ENCODE data around the gene USP10. TPM values are rescaled to one million over a fixed set of nuclear protein-coding genes. Genes with fewer than 3 reads are reported as not detected.

Gene USP10
- total RNA-seq, 4 donors from 2014 or later: 31.7 to 56.1 (median 43.2) TPM

GRCh38 chr16:84723906-84724305 is 24.1 kb downstream of the USP10 start:
- H3K36me3 ChIP-seq: peaks cover 0 to 7% (median 0%) of the 10 kb centered on the region in 3 donors
- peaks cover 0 to 63% (median 34%) of the 10 kb centered on the region in 4 donors for H3K4me1 ChIP-seq
- TF ChIP-seq, protein P1, sequence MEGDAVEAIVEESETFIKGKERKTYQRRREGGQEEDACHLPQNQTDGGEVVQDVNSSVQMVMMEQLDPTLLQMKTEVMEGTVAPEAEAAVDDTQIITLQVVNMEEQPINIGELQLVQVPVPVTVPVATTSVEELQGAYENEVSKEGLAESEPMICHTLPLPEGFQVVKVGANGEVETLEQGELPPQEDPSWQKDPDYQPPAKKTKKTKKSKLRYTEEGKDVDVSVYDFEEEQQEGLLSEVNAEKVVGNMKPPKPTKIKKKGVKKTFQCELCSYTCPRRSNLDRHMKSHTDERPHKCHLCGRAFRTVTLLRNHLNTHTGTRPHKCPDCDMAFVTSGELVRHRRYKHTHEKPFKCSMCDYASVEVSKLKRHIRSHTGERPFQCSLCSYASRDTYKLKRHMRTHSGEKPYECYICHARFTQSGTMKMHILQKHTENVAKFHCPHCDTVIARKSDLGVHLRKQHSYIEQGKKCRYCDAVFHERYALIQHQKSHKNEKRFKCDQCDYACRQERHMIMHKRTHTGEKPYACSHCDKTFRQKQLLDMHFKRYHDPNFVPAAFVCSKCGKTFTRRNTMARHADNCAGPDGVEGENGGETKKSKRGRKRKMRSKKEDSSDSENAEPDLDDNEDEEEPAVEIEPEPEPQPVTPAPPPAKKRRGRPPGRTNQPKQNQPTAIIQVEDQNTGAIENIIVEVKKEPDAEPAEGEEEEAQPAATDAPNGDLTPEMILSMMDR (IDR thresholded peaks at IDR 0.05): no peak
- no peak for TF ChIP-seq EP300 (IDR thresholded peaks at IDR 0.05)
- no peak for TF ChIP-seq POLR2A (IDR thresholded peaks at IDR 0.05)
- WGBS, 2 donors: 79 to 81% methylated on average over 1 of the region's 1 CpG
- H3K27ac ChIP-seq: peak overlapping the region in 3 of 4 donors; percentile 3 to 68 (median 32)
- no peaks in the 10 kb centered on the region for H3K9me3 ChIP-seq
- H3K4me3 ChIP-seq: no peak overlapping the region
- H3K27me3 ChIP-seq: no peaks in the 10 kb centered on the region
- no peak for DNase-seq (ENCODE audit: low spot score in 2 of 2)

GRCh38 chr16:84724606-84725309 is 25.0 kb downstream of the USP10 start:
- no peak for DNase-seq (ENCODE audit: low spot score in 2 of 2)
- no peaks in the 10 kb centered on the region for H3K27me3 ChIP-seq
- WGBS, 2 donors: 32 to 38% methylated on average over 6 of the region's 6 CpGs
- TF ChIP-seq EP300 (IDR thresholded peaks at IDR 0.05): no peak
- TF ChIP-seq POLR2A (IDR thresholded peaks at IDR 0.05): no peak
- TF ChIP-seq, protein P1 (IDR thresholded peaks at IDR 0.05): no peak
- peaks cover 0 to 7% (median 0%) of the 10 kb centered on the region in 3 donors for H3K36me3 ChIP-seq
- no peaks in the 10 kb centered on the region for H3K9me3 ChIP-seq
- H3K27ac ChIP-seq: peak overlapping the region in 3 of 4 donors; percentile 32 to 68 (median 65)
- no peak overlapping the region for H3K4me3 ChIP-seq
- H3K4me1 ChIP-seq: peaks cover 0 to 63% (median 37%) of the 10 kb centered on the region in 4 donors

DNA sequence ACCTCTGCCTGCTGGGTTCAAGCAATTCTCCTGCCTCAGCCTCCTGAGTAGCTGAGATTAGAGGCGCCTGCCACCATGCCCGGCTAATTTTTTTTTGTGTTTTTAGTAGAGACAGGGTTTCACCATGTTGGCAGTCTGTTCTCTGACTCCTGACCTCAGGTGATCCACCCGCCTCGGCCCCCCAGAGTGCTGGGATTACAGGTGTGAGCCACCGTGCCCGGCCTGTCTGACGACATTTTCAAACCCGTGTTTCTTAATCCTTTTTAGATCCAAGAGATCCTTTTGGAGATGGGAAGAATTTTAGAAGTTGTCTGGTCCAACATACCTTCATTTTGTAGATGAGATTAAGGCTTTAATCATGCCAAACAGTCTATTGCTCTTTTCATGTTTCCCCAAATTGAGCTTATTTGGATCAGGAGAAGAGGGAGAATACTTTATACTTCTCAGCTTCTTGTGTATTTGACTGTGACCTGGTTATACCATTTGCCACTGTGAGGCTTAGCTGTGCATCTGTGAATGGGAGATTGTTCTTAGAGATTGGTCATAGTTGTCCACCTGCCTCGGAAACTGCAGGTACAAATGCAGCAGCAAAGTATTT is 25.8 kb downstream of the USP10 start:
- Histone ChIP-seq H3K9me3 (no peaks in the 10 kb centered on the region), H3K36me3 (peaks cover 0 to 7% (median 0%) of the 10 kb centered on the region in 3 donors), H3K27ac (peak overlapping the region in 2 of 4 donors; percentile 65 to 68), H3K4me3 (no peak overlapping the region), H3K27me3 (no peaks in the 10 kb centered on the region), H3K4me1 (peaks cover 0 to 64% (median 41%) of the 10 kb centered on the region in 4 donors)
- TF ChIP-seq, protein P1 (IDR thresholded peaks at IDR 0.05): no peak
- TF ChIP-seq POLR2A (IDR thresholded peaks at IDR 0.05) (no peak), EP300 (IDR thresholded peaks at IDR 0.05) (no peak)
- WGBS, 2 donors: 53 to 58% methylated on average over 9 of the region's 9 CpGs
- no peak for DNase-seq (ENCODE audit: low spot score in 2 of 2)

- TF ChIP-seq, protein P1 (IDR thresholded peaks at IDR 0.05): peak; percentile 88 to 92 (median 92)
- no peak for TF ChIP-seq POLR2A (IDR thresholded peaks at IDR 0.05)
- peaks cover 0 to 70% (median 44%) of the 10 kb centered on the region in 4 donors for H3K4me1 ChIP-seq
- H3K9me3 ChIP-seq: no peaks in the 10 kb centered on the region
- 10 to 12% methylated on average over 12 of the region's 12 CpGs for WGBS, 2 donors
- peaks cover 0 to 7% (median 0%) of the 10 kb centered on the region in 3 donors for H3K36me3 ChIP-seq
- H3K4me3 ChIP-seq: no peak overlapping the region
- peak overlapping the region; percentile 13 to 71 (median 48) for H3K27ac ChIP-seq
- peak; percentile 90 to 98 for DNase-seq (ENCODE audit: low spot score in 2 of 2)
- no peaks in the 10 kb centered on the region for H3K27me3 ChIP-seq
These were observed 26.4 kb downstream of the USP10 start for GRCh38 chr16:84726079-84726668.

All from tibial nerve (tissue), 4 donors.